HepG2 (cell line): ENCODE measurements around the gene DGKG. TPM values are rescaled to one million over a fixed set of nuclear protein-coding genes. Genes with fewer than 3 reads are reported as not detected.

Experiments
- ATAC-seq: fragments of 200-7000 bp; cut with Tn5 transposase; 3 replicates; pipeline ENCODE4 v1.9.1; 2020; ENCODE audit warnings: mild to moderate bottlenecking, moderate library complexity
- BruUV-seq: library from RNA; stranded (reverse); fragments of 400-500 nt; replicated peaks from 2 replicates; lab custom pipeline; 2021; lab: Mats Ljungman, UMichigan
- CTCF ChIA-PET: fragments of 300-600 bp; formaldehyde crosslinking; extraction: SDS; loops from one replicate; lab custom pipeline; 2021; ENCODE audit warnings: low total read pairs, inconsistent platforms, low intra/inter-chr PET ratio; lab: Yijun Ruan, JAX
- POLR2A ChIA-PET: fragments of 350-600 bp; sonication (Branson Sonifier 250); formaldehyde crosslinking; loops from one replicate; lab custom pipeline; 2020; ENCODE audit warnings: antibody characterized with exemption, inconsistent platforms; lab: Yijun Ruan, JAX
- DNase-seq: peaks from one replicate; pipeline ENCODE4 v3.0.0-alpha.2; 2015; ENCODE audit warnings: low spot score
- FAIRE-seq: peaks from 3 replicates; lab custom pipeline; 2011; peaks lifted over from hg19 to GRCh38; lab: Jason Lieb, UNC
- H2AFZ ChIP-seq: one replicate; pipeline ENCODE4 v1.6.1; 2011; ENCODE audit warnings: low read length, inconsistent platforms
- H3K27ac ChIP-seq: fragments of 300-600 bp; 3 replicates; pipeline ENCODE4 v1.8.0; 2011; ENCODE audit warnings: mixed run types, mild to moderate bottlenecking, mixed read lengths, low read length, inconsistent platforms; ENCODE audit not compliant: insufficient read depth; ENCODE audit errors: extremely low read length
- H3K27me3 ChIP-seq, 2 experiments: fragments of 200-600 bp in 1 of 2; 2 replicates in 1 of 2; 3 replicates in 1 of 2; pipeline versions ENCODE4 v1.6.0 to v1.8.0; 2011; ENCODE audit warnings: low read length in 2 of 2, mild to moderate bottlenecking in 2 of 2, moderate library complexity in 2 of 2, inconsistent platforms in 1 of 2; ENCODE audit not compliant: insufficient read depth in 2 of 2, control insufficient read depth in 1 of 2
- H3K36me3 ChIP-seq, 2 experiments: fragments of 200-600 bp in 1 of 2; replicated peaks in 1 of 2; 2 replicates in 1 of 2; 3 replicates in 1 of 2; pipeline versions ENCODE4 v1.5.1 to v1.8.0; 2011; ENCODE audit warnings: low read length in 2 of 2, inconsistent platforms in 1 of 2; ENCODE audit not compliant: insufficient read depth in 2 of 2, control insufficient read depth in 1 of 2
- H3K4me1 ChIP-seq: 2 replicates; pipeline ENCODE4 v1.5.1; 2012; ENCODE audit warnings: low read length, inconsistent platforms; ENCODE audit not compliant: insufficient read depth
- H3K4me2 ChIP-seq: 2 replicates; pipeline ENCODE4 v1.6.0; 2011; ENCODE audit warnings: low read depth, low read length, inconsistent platforms
- H3K4me3 ChIP-seq, 3 experiments: fragments of 200-600 bp in 1 of 3; sonication (generic), shearing (Covaris generic) in 1 of 3; replicated peaks in 1 of 3; 2 replicates each; pipeline ENCODE4 v1.5.1; 2011 to 2016; ENCODE audit warnings: low read length in 3 of 3, inconsistent platforms in 2 of 3, low read depth in 2 of 3, mild to moderate bottlenecking in 2 of 3, control low read depth in 1 of 3, mixed read lengths in 1 of 3; ENCODE audit not compliant: insufficient read depth in 1 of 3
- H3K79me2 ChIP-seq: one replicate; pipeline ENCODE4 v1.6.1; 2011; ENCODE audit warnings: low read length, inconsistent platforms; ENCODE audit not compliant: insufficient read depth
- H3K9ac ChIP-seq: 2 replicates; pipeline ENCODE4 v1.6.0; 2011; ENCODE audit warnings: mild to moderate bottlenecking, low read depth, low read length, inconsistent platforms; ENCODE audit not compliant: insufficient read depth
- H3K9me3 ChIP-seq: 2 replicates; pipeline ENCODE4 v1.5.1; 2012; ENCODE audit warnings: mild to moderate bottlenecking, low read length
- H4K20me1 ChIP-seq: 2 replicates; pipeline ENCODE4 v1.6.0; 2011; ENCODE audit warnings: inconsistent platforms, mild to moderate bottlenecking, low read length, moderate library complexity; ENCODE audit not compliant: insufficient read depth
- KAT2B ChIP-seq: fragments of 150-350 bp; IDR thresholded peaks from 2 replicates; pipeline ENCODE4 v1.6.1; 2014; ENCODE audit warnings: low read depth, low read length, borderline replicate concordance
- PHF5A ChIP-seq: IDR thresholded peaks from one replicate; pipeline ENCODE4 v1.6.1; 2018; ENCODE audit warnings: low read depth, missing genetic modification reagents; ENCODE audit not compliant: unreplicated experiment
- RXRB ChIP-seq: IDR thresholded peaks from 2 replicates; pipeline ENCODE4 v1.6.1; 2016; ENCODE audit warnings: borderline replicate concordance, missing genetic modification reagents, missing compliant biosample characterization
- SAFB2 ChIP-seq: sonication (generic); formaldehyde crosslinking; IDR thresholded peaks from 2 replicates; pipeline ENCODE4 v1.5.1; 2020; ENCODE audit warnings: missing genetic modification reagents, low read depth, mild to moderate bottlenecking, borderline replicate concordance
- UBTF ChIP-seq: sonication (generic); formaldehyde crosslinking; IDR thresholded peaks from 2 replicates; pipeline ENCODE4 v1.4.0; 2020; ENCODE audit warnings: mild to moderate bottlenecking, missing genetic modification reagents
- ZFP91 ChIP-seq: sonication (generic); formaldehyde crosslinking; IDR thresholded peaks from 2 replicates; pipeline ENCODE4 v1.9.0; 2022; ENCODE audit warnings: missing genetic modification reagents, mild to moderate bottlenecking, borderline replicate concordance
- ZNF530 ChIP-seq: sonication (generic); formaldehyde crosslinking; IDR thresholded peaks from 2 replicates; pipeline ENCODE4 v1.5.0; 2020; ENCODE audit warnings: low read depth, mild to moderate bottlenecking, missing genetic modification reagents
- ZNF772 ChIP-seq: sonication (generic); formaldehyde crosslinking; IDR thresholded peaks from 2 replicates; pipeline ENCODE4 v1.5.0; 2020; ENCODE audit warnings: mild to moderate bottlenecking, missing genetic modification reagents
- WGBS: methylation state at CpG from one replicate; pipeline ENCODE4 v1.1.6; 2017; ENCODE audit warnings: low lambda C conversion rate; 5-methylcytosine and 5-hydroxymethylcytosine counted together
- in situ Hi-C: cut with HindIII; loops from 2 replicates; pipeline ENCODE4 v1.10.0; 2017; ENCODE audit warnings: low pct_unique_long_range_greater_than_20kb; ENCODE audit not compliant: extremely low pct_ligation_motif_present
- intact Hi-C: fragments of 100-400 bp; cut with micrococcal nuclease; formaldehyde crosslinking; loops from one replicate; pipeline ENCODE4 v1.10.0; 2022; ENCODE audit not compliant: unreplicated experiment
- polyA plus RNA-seq, 8 experiments: library from polyadenylated mRNA; depleted of rRNA in 3 of 8; stranded (reverse) in 7 of 8; unstranded in 1 of 8; fragments of >200 nt; fragmentation: Illumina TruSeq in 4 of 8; extraction: Trizol in 4 of 8; gene quantifications; 2 replicates each; pipeline versions ENCODE4 v1.2.1 to v1.2.3, GENCODE V29; 2011 to 2016; ENCODE audit warnings: low read depth in 4 of 8, missing spikeins in 1 of 8, mixed read lengths in 1 of 8; ENCODE audit not compliant: insufficient read depth in 1 of 8
- total RNA-seq, 5 experiments: library from RNA; depleted of rRNA; stranded (reverse); fragments of >200 nt; fragmentation: Illumina TruSeq; extraction: Trizol; gene quantifications; 2 replicates each; pipeline ENCODE4 v1.2.3, GENCODE V29; 2016; ENCODE audit warnings: low read depth in 1 of 5
- TF ChIP-seq, protein P1 (sequence below): sonication (generic); formaldehyde crosslinking; IDR thresholded peaks from 2 replicates; pipeline ENCODE4 v1.4.0; 2020; ENCODE audit warnings: missing genetic modification reagents
- TF ChIP-seq, protein P2 (sequence below): sonication (generic); formaldehyde crosslinking; IDR thresholded peaks from 2 replicates; pipeline ENCODE4 v1.5.0; 2020; ENCODE audit warnings: mild to moderate bottlenecking, missing genetic modification reagents, borderline replicate concordance

DGKG gene
- total and polyA plus RNA-seq, 2 of the 13 experiments (the other 11 are each of a cell fraction or from before 2014, with no cell fraction given): 3.8 to 6.2 TPM

DNA sequence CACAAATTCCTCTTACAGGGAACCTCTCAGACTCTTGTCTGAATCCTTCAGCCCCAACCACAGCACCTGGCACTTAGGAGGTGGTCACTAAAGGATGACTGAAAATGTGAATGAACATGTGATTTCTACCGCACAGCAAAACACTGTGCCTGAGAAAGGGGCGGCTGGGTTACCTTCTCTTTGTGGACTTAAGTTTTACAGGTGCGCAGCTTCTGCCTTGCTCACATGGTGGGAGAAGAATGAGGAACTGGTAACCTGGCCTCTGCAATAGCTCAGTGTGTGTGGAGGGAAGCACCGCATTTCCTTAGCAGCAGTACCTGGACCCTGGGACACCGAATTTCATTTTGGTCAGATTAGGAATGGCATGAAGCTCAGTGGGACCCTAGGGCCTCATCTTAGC lies 243.3 kb downstream of the DGKG start:
- Histone ChIP-seq H3K9ac (no peak overlapping the region), H4K20me1 (no peaks in the 10 kb centered on the region), H3K4me1 (peaks cover 7% of the 10 kb centered on the region; the same call in 1 of the 2 replicates), H3K27ac (no peak overlapping the region), H3K36me3 (no peaks in the 10 kb centered on the region), H3K4me2 (no peak overlapping the region), H2AFZ (no peak overlapping the region), H3K9me3 (no peaks in the 10 kb centered on the region), H3K4me3 (no peak overlapping the region), H3K79me2 (no peaks in the 10 kb centered on the region), H3K27me3 (peaks cover 0 to 6% of the 10 kb centered on the region in 2 experiments; a peak in 1 of 5 replicates)
- WGBS: 83% methylated on average over 5 of the region's 5 CpGs
- no TSS peak for BruUV-seq
- intact Hi-C loops: no loop called here
- DNase-seq (no peak), ATAC-seq (no peak), FAIRE-seq (no peak)
- ChIA-PET CTCF (no interaction called here), POLR2A (no interaction called here)
- in situ Hi-C loops: loop anchor here (10.0 kb wide), 1 partner anchor 126 kb away; no protein-coding TSS in a partner anchor
- TF ChIP-seq PHF5A (CRISPR knock-in tag): no peak
- TF ChIP-seq, protein P1, sequence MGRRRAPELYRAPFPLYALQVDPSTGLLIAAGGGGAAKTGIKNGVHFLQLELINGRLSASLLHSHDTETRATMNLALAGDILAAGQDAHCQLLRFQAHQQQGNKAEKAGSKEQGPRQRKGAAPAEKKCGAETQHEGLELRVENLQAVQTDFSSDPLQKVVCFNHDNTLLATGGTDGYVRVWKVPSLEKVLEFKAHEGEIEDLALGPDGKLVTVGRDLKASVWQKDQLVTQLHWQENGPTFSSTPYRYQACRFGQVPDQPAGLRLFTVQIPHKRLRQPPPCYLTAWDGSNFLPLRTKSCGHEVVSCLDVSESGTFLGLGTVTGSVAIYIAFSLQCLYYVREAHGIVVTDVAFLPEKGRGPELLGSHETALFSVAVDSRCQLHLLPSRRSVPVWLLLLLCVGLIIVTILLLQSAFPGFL (CRISPR knock-in tag): no peak
- no peak for TF ChIP-seq KAT2B
- no peak for TF ChIP-seq SAFB2 (CRISPR knock-in tag)
- no peak for TF ChIP-seq ZNF530 (CRISPR knock-in tag)
- TF ChIP-seq, protein P2, sequence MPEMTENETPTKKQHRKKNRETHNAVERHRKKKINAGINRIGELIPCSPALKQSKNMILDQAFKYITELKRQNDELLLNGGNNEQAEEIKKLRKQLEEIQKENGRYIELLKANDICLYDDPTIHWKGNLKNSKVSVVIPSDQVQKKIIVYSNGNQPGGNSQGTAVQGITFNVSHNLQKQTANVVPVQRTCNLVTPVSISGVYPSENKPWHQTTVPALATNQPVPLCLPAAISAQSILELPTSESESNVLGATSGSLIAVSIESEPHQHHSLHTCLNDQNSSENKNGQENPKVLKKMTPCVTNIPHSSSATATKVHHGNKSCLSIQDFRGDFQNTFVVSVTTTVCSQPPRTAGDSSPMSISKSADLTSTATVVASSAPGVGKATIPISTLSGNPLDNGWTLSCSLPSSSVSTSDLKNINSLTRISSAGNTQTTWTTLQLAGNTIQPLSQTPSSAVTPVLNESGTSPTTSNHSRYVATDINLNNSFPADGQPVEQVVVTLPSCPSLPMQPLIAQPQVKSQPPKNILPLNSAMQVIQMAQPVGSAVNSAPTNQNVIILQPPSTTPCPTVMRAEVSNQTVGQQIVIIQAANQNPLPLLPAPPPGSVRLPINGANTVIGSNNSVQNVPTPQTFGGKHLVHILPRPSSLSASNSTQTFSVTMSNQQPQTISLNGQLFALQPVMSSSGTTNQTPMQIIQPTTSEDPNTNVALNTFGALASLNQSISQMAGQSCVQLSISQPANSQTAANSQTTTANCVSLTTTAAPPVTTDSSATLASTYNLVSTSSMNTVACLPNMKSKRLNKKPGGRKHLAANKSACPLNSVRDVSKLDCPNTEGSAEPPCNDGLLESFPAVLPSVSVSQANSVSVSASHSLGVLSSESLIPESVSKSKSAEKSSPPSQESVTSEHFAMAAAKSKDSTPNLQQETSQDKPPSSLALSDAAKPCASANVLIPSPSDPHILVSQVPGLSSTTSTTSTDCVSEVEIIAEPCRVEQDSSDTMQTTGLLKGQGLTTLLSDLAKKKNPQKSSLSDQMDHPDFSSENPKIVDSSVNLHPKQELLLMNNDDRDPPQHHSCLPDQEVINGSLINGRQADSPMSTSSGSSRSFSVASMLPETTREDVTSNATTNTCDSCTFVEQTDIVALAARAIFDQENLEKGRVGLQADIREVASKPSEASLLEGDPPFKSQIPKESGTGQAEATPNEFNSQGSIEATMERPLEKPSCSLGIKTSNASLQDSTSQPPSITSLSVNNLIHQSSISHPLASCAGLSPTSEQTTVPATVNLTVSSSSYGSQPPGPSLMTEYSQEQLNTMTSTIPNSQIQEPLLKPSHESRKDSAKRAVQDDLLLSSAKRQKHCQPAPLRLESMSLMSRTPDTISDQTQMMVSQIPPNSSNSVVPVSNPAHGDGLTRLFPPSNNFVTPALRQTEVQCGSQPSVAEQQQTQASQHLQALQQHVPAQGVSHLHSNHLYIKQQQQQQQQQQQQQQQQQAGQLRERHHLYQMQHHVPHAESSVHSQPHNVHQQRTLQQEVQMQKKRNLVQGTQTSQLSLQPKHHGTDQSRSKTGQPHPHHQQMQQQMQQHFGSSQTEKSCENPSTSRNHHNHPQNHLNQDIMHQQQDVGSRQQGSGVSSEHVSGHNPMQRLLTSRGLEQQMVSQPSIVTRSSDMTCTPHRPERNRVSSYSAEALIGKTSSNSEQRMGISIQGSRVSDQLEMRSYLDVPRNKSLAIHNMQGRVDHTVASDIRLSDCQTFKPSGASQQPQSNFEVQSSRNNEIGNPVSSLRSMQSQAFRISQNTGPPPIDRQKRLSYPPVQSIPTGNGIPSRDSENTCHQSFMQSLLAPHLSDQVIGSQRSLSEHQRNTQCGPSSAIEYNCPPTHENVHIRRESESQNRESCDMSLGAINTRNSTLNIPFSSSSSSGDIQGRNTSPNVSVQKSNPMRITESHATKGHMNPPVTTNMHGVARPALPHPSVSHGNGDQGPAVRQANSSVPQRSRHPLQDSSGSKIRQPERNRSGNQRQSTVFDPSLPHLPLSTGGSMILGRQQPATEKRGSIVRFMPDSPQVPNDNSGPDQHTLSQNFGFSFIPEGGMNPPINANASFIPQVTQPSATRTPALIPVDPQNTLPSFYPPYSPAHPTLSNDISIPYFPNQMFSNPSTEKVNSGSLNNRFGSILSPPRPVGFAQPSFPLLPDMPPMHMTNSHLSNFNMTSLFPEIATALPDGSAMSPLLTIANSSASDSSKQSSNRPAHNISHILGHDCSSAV (CRISPR knock-in tag): no peak
- TF ChIP-seq ZFP91 (CRISPR knock-in tag): no peak
- TF ChIP-seq UBTF (CRISPR knock-in tag): no peak
- TF ChIP-seq RXRB: no peak
- TF ChIP-seq ZNF772 (CRISPR knock-in tag): no peak
